Left lobe of liver (tissue), 2 donors: ENCODE results near the gene SPRED2. TPM values are rescaled to one million over a fixed set of nuclear protein-coding genes. Genes with fewer than 3 reads are reported as not detected.

Source experiments
- ATAC-seq: fragments of 200-7000 bp; cut with Tn5 transposase; one replicate; pipeline ENCODE4 v1.9.1; 2020; ENCODE audit warnings: mild to moderate bottlenecking, moderate library complexity
- DNase-seq: peaks from one replicate; pipeline ENCODE4 v3.0.0-alpha.2; 2020; ENCODE audit warnings: low spot score
- total RNA-seq: library from RNA; stranded (reverse); gene quantifications from one replicate; pipeline ENCODE4 v1.2.1, GENCODE V29; 2021
- donor health status: DM: no; HTN: no; CAD: no; lungs with moderate emphysema.
- donor health status: DM: no; HTN: yes; CAD: no.

SPRED2 gene
- total RNA-seq, result 17.3 TPM

- DNase-seq (peak; percentile 95), ATAC-seq (peak; percentile 68)
Measured at GRCh38 chr2:65432227-65433190, at the start of gene SPRED2. Gene SPRED2 (minus strand): TSS chr2:65432599. CDS start chr2:65431987, 612 bp downstream.

GRCh38 chr2:65481961-65482360, 49.6 kb upstream of the SPRED2 start:
- DNase-seq (no peak), ATAC-seq (no peak)

- DNase-seq, result no peak
- ATAC-seq, result peak; percentile 23
Measured at GRCh38 chr2:65479524-65479923, 47.1 kb upstream of the SPRED2 start.

- no peak for ATAC-seq
- DNase-seq, result no peak
Measured at GRCh38 chr2:65478498-65479135, 46.2 kb upstream of the SPRED2 start.

- ATAC-seq (no peak), DNase-seq (no peak)
Measured at GRCh38 chr2:65477590-65477989, 45.2 kb upstream of the SPRED2 start.

- ATAC-seq (no peak), DNase-seq (no peak)
Measured at GRCh38 chr2:65476778-65477177, 44.4 kb upstream of the SPRED2 start.

- ATAC-seq (no peak), DNase-seq (no peak)
Measured at GRCh38 chr2:65475000-65475399, 42.6 kb upstream of the SPRED2 start.

GRCh38 chr2:65473045-65473444, 40.6 kb upstream of the SPRED2 start:
- no peak for ATAC-seq

GRCh38 chr2:65471409-65471808, 39.0 kb upstream of the SPRED2 start:
- no peak for DNase-seq

More at GRCh38 chr2:65473045-65473444, 40.6 kb upstream of the SPRED2 start:
- no peak for DNase-seq

GRCh38 chr2:65466551-65466950, 34.2 kb upstream of the SPRED2 start:
- DNase-seq, result no peak
- ATAC-seq, result no peak

More at GRCh38 chr2:65471409-65471808, 39.0 kb upstream of the SPRED2 start:
- ATAC-seq, result no peak

- DNase-seq (no peak), ATAC-seq (no peak)
Measured at GRCh38 chr2:65465857-65466256, 33.5 kb upstream of the SPRED2 start.

- no peak for ATAC-seq
- no peak for DNase-seq
Measured at GRCh38 chr2:65465124-65465523, 32.7 kb upstream of the SPRED2 start.

GRCh38 chr2:65464604-65465003, 32.2 kb upstream of the SPRED2 start:
- ATAC-seq, result no peak
- DNase-seq, result no peak

- ATAC-seq (no peak), DNase-seq (no peak)
Measured at GRCh38 chr2:65458999-65459398, 26.6 kb upstream of the SPRED2 start.

GRCh38 chr2:65456886-65457285, 24.5 kb upstream of the SPRED2 start:
- no peak for ATAC-seq
- no peak for DNase-seq

- ATAC-seq (no peak), DNase-seq (no peak)
Measured at GRCh38 chr2:65456064-65456463, 23.7 kb upstream of the SPRED2 start.

- ATAC-seq (no peak), DNase-seq (no peak)
Measured at GRCh38 chr2:65453916-65454315, 21.5 kb upstream of the SPRED2 start.

GRCh38 chr2:65452150-65452895, 19.9 kb upstream of the SPRED2 start:
- ATAC-seq, result no peak
- DNase-seq, result no peak

- ATAC-seq (peak; percentile 29), DNase-seq (no peak)
Measured at GRCh38 chr2:65450810-65451209, 18.4 kb upstream of the SPRED2 start.

- peak; percentile 56 for ATAC-seq
- no peak for DNase-seq
Measured at GRCh38 chr2:65450393-65450792, 18.0 kb upstream of the SPRED2 start.

GRCh38 chr2:65443509-65444186, 11.2 kb upstream of the SPRED2 start:
- no peak for ATAC-seq
- DNase-seq, result no peak
